Ascending aorta (tissue), 2 donors: ENCODE results near the gene PPP3R1. TPM values are rescaled to one million over a fixed set of nuclear protein-coding genes. Genes with fewer than 3 reads are reported as not detected.

Experiments used
- DNase-seq, 2 donors: peaks; one replicate each; pipeline ENCODE4 v3.0.0-alpha.2; 2019; ENCODE audit warnings: low spot score in 2 of 2
- H3K27ac ChIP-seq, 2 donors: fragments of 200-600 bp; sonication (generic); one replicate each; pipeline ENCODE4 v1.5.1; 2016 to 2017; ENCODE audit warnings: mild to moderate bottlenecking in 1 of 2
- H3K27me3 ChIP-seq: fragments of 200-600 bp; sonication (generic); one replicate; pipeline ENCODE4 v1.5.1; 2017
- H3K36me3 ChIP-seq, 2 donors: fragments of 200-600 bp; sonication (generic); one replicate each; pipeline ENCODE4 v1.5.1; 2016
- H3K4me1 ChIP-seq, 2 donors: fragments of 200-600 bp; sonication (generic); one replicate each; pipeline ENCODE4 v1.5.1; 2016 to 2017; ENCODE audit warnings: mild to moderate bottlenecking in 1 of 2
- H3K4me3 ChIP-seq, 2 donors: fragments of 200-600 bp; sonication (generic); one replicate each; pipeline ENCODE4 v1.5.1; 2016 to 2017; ENCODE audit warnings: mild to moderate bottlenecking in 1 of 2
- H3K9me3 ChIP-seq, 2 donors: fragments of 200-600 bp; sonication (generic); one replicate each; pipeline ENCODE4 v1.5.1; 2016
- intact Hi-C: fragments of 100-400 bp; cut with DNase I; formaldehyde crosslinking; loops from one replicate; pipeline ENCODE4 v1.15.1; 2023
- total RNA-seq: library from RNA; depleted of rRNA; stranded (reverse); fragments of >200 nt; gene quantifications from one replicate; pipeline ENCODE4 v1.1.0, GENCODE V29; 2016
- TF ChIP-seq, protein P1 (sequence below), 3 experiments: fragments of 200-600 bp in 2 of 3; fragments of 450-650 bp in 1 of 3; sonication (generic) in 2 of 3; IDR thresholded peaks; one replicate each; pipeline ENCODE4 v1.5.1; 2016 to 2019; ENCODE audit warnings: antibody characterized with exemption in 3 of 3, mild to moderate bottlenecking in 1 of 3, moderate library complexity in 1 of 3

The PPP3R1 gene
- total RNA-seq, 1 donor from 2014 or later, result 16.8 TPM

DNA sequence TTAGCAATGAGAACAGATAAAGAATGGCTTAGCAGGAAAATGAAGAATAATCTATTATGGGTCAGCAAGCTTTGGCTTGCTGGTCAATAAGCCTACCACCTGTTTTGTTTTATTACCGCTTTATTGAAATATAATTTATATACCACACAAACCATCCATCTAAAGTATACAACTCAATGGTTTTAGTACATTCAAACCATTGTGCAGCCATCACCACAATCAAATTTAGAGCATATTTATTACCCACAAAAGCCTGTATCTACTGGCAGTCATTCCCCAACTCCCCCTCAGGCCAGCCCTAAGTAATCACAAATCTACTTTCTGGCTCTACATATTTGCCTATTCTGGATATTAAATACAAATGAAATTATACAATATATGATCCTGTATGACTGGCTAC, 17.2 kb downstream of the PPP3R1 start:
- TF ChIP-seq, protein P1, sequence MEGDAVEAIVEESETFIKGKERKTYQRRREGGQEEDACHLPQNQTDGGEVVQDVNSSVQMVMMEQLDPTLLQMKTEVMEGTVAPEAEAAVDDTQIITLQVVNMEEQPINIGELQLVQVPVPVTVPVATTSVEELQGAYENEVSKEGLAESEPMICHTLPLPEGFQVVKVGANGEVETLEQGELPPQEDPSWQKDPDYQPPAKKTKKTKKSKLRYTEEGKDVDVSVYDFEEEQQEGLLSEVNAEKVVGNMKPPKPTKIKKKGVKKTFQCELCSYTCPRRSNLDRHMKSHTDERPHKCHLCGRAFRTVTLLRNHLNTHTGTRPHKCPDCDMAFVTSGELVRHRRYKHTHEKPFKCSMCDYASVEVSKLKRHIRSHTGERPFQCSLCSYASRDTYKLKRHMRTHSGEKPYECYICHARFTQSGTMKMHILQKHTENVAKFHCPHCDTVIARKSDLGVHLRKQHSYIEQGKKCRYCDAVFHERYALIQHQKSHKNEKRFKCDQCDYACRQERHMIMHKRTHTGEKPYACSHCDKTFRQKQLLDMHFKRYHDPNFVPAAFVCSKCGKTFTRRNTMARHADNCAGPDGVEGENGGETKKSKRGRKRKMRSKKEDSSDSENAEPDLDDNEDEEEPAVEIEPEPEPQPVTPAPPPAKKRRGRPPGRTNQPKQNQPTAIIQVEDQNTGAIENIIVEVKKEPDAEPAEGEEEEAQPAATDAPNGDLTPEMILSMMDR (IDR thresholded peaks at IDR 0.05), result no peak
- peaks cover 0 to 34% of the 10 kb centered on the region in 2 donors for H3K4me1 ChIP-seq
- intact Hi-C loops, result no loop called here

DNA sequence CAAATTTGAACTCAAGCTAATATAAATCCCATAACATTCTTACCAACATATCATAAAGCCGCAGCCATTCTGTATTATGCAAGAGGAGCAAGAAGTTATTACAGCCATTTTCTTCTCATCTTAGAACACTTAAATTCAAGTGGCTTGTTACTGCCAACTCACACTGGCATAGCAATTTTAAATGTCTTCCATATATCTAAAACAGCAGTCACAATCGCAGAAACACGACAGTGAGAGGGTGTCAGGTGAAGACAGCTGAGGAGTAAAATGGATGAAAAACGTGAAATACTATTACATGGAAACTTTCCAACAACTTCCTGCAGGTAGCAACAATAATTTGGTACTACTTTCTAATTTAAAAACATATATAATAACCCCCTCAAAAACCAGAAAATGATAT, 17.9 kb downstream of the PPP3R1 start:
- Histone ChIP-seq H3K4me3 (no peak overlapping the region), H3K36me3 (no peaks in the 10 kb centered on the region), H3K27me3 (no peaks in the 10 kb centered on the region), H3K27ac (no peak overlapping the region), H3K4me1 (peaks cover 0 to 31% of the 10 kb centered on the region in 2 donors), H3K9me3 (no peaks in the 10 kb centered on the region)
- DNase-seq, result no peak
- intact Hi-C loops, result no loop called here
- TF ChIP-seq, protein P1 (IDR thresholded peaks at IDR 0.05), result no peak

More for the DNA sequence above, 17.2 kb downstream of the PPP3R1 start:
- no peak overlapping the region for H3K4me3 ChIP-seq
- no peak overlapping the region for H3K27ac ChIP-seq
- no peaks in the 10 kb centered on the region for H3K9me3 ChIP-seq
- H3K27me3 ChIP-seq, result no peaks in the 10 kb centered on the region
- no peak for DNase-seq
- H3K36me3 ChIP-seq, result no peaks in the 10 kb centered on the region

GRCh38 chr2:68231061-68231372, 21.3 kb downstream of the PPP3R1 start:
- no peak for DNase-seq
- H3K4me3 ChIP-seq, result no peak overlapping the region
- intact Hi-C loops, result no loop called here
- H3K9me3 ChIP-seq, result no peaks in the 10 kb centered on the region
- no peak overlapping the region for H3K27ac ChIP-seq
- H3K27me3 ChIP-seq, result no peaks in the 10 kb centered on the region
- TF ChIP-seq, protein P1 (IDR thresholded peaks at IDR 0.05), result no peak
- H3K4me1 ChIP-seq, result peaks cover 0 to 12% of the 10 kb centered on the region in 2 donors
- H3K36me3 ChIP-seq, result no peaks in the 10 kb centered on the region

GRCh38 chr2:68230241-68231060, 21.9 kb downstream of the PPP3R1 start:
- H3K4me3 ChIP-seq, result no peak overlapping the region
- no peak overlapping the region for H3K27ac ChIP-seq
- no peaks in the 10 kb centered on the region for H3K36me3 ChIP-seq
- peaks cover 0 to 9% of the 10 kb centered on the region in 2 donors for H3K4me1 ChIP-seq
- H3K9me3 ChIP-seq, result no peaks in the 10 kb centered on the region
- intact Hi-C loops, result no loop called here
- no peak for DNase-seq
- no peaks in the 10 kb centered on the region for H3K27me3 ChIP-seq
- TF ChIP-seq, protein P1 (IDR thresholded peaks at IDR 0.05), result no peak

DNA sequence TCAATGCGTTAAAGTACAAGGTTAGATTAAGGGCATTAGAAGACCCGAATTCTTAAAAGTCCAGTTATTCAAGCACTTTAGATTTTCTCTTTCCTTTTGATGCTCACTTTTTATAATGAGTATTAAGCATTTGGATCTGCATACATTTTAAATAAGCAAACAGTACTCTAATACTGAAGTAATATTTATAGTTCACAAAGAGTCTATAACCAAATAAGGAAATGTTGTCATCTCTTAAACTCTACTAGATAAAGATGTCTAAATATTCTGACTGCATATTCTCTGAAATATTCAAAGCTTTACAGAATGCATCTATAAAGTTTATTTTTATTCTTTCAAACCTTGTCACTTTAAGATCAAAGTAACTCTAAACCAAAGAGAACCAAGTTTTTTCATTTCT, 25.5 kb downstream of the PPP3R1 start:
- H3K4me1 ChIP-seq, result peaks cover 0 to 11% of the 10 kb centered on the region in 2 donors
- H3K36me3 ChIP-seq, result no peaks in the 10 kb centered on the region
- H3K27ac ChIP-seq, result no peak overlapping the region
- no peaks in the 10 kb centered on the region for H3K9me3 ChIP-seq
- TF ChIP-seq, protein P1 (IDR thresholded peaks at IDR 0.05), result no peak
- no peak overlapping the region for H3K4me3 ChIP-seq
- H3K27me3 ChIP-seq, result no peaks in the 10 kb centered on the region
- intact Hi-C loops, result no loop called here
- DNase-seq, result no peak
